Mesenchymal stem cell (in vitro differentiated cells and primary cell): ENCODE measurements around the gene AFG1L.

Source experiments
- DNase-seq: peaks from one replicate; pipeline ENCODE4 v3.0.0-alpha.2; 2013
- H2AFZ ChIP-seq: one replicate; pipeline ENCODE4 v1.6.1; 2013; ENCODE audit warnings: low read depth, mild to moderate bottlenecking, control low read depth, inconsistent platforms, low read length, moderate library complexity
- H2AK5ac ChIP-seq: 2 replicates; pipeline ENCODE4 v1.6.1; 2013; ENCODE audit warnings: low read length, moderate library complexity, mild to moderate bottlenecking, inconsistent platforms; ENCODE audit not compliant: severe bottlenecking
- H2BK120ac ChIP-seq: one replicate; pipeline ENCODE4 v1.6.1; 2013; ENCODE audit warnings: low read depth, mild to moderate bottlenecking, inconsistent platforms, low read length, moderate library complexity
- H2BK12ac ChIP-seq, 2 experiments: one replicate each; pipeline ENCODE4 v1.6.1; 2013; ENCODE audit warnings: inconsistent platforms in 2 of 2, low read length in 2 of 2, mild to moderate bottlenecking in 2 of 2, moderate library complexity in 2 of 2, control low read depth in 1 of 2
- H2BK15ac ChIP-seq: one replicate; pipeline ENCODE4 v1.6.1; 2013; ENCODE audit warnings: mild to moderate bottlenecking, low read depth, inconsistent platforms; ENCODE audit not compliant: poor library complexity, severe bottlenecking
- H2BK5ac ChIP-seq: 2 replicates; pipeline ENCODE4 v1.6.1; 2013; ENCODE audit warnings: low read depth, mild to moderate bottlenecking, low read length, control low read depth, inconsistent platforms; ENCODE audit not compliant: poor library complexity, severe bottlenecking
- H3K14ac ChIP-seq, 2 experiments: one replicate each; pipeline ENCODE4 v1.6.1; 2013; ENCODE audit warnings: inconsistent platforms in 2 of 2, low read length in 2 of 2, control low read depth in 1 of 2, mild to moderate bottlenecking in 1 of 2, moderate library complexity in 1 of 2
- H3K18ac ChIP-seq, 2 experiments: one replicate each; pipeline ENCODE4 v1.6.1; 2013; ENCODE audit warnings: inconsistent platforms in 2 of 2, low read length in 2 of 2, control low read depth in 1 of 2, low read depth in 1 of 2, mild to moderate bottlenecking in 1 of 2
- H3K23ac ChIP-seq, 2 experiments: one replicate each; pipeline ENCODE4 v1.6.1; 2013; ENCODE audit warnings: inconsistent platforms in 2 of 2, low read length in 2 of 2, mild to moderate bottlenecking in 2 of 2, moderate library complexity in 2 of 2, control low read depth in 1 of 2
- H3K27ac ChIP-seq: 2 replicates; pipeline ENCODE4 v1.5.1; 2013; ENCODE audit warnings: mild to moderate bottlenecking, moderate library complexity, low read length, control low read depth, inconsistent platforms; ENCODE audit not compliant: poor library complexity, severe bottlenecking
- H3K27me3 ChIP-seq, 2 experiments: 2 replicates each; pipeline versions ENCODE4 v1.6.1 to v1.7.0; 2013; ENCODE audit warnings: low read length in 2 of 2, mild to moderate bottlenecking in 2 of 2, moderate library complexity in 2 of 2, control low read depth in 1 of 2, inconsistent platforms in 1 of 2; ENCODE audit not compliant: control insufficient read depth in 1 of 2, insufficient read depth in 1 of 2
- H3K36me3 ChIP-seq, 2 experiments: 2 replicates each; pipeline versions ENCODE4 v1.6.1 to v1.7.0; 2013; ENCODE audit warnings: low read length in 2 of 2, control low read depth in 1 of 2, inconsistent platforms in 1 of 2, low read depth in 1 of 2, mild to moderate bottlenecking in 1 of 2; ENCODE audit not compliant: insufficient read depth in 2 of 2, control insufficient read depth in 1 of 2
- H3K4ac ChIP-seq, 2 experiments: one replicate each; pipeline ENCODE4 v1.6.1; 2013; ENCODE audit warnings: inconsistent platforms in 2 of 2, low read length in 2 of 2, mild to moderate bottlenecking in 2 of 2, moderate library complexity in 2 of 2, control low read depth in 1 of 2, low read depth in 1 of 2
- H3K4me1 ChIP-seq: 2 replicates; pipeline ENCODE4 v1.6.1; 2013; ENCODE audit warnings: low read depth, low read length, control low read depth; ENCODE audit not compliant: control insufficient read depth, insufficient read depth
- H3K4me2 ChIP-seq: 2 replicates; pipeline ENCODE4 v1.6.1; 2013; ENCODE audit warnings: low read length, mild to moderate bottlenecking, inconsistent platforms; ENCODE audit not compliant: poor library complexity, severe bottlenecking
- H3K4me3 ChIP-seq, 2 experiments: 2 replicates each; pipeline versions ENCODE4 v1.5.1 to v1.7.0; 2013; ENCODE audit warnings: low read length in 2 of 2, mild to moderate bottlenecking in 2 of 2, control low read depth in 1 of 2, low read depth in 1 of 2; ENCODE audit not compliant: insufficient read depth in 1 of 2
- H3K79me1 ChIP-seq: replicated peaks from 2 replicates; pipeline ENCODE4 v1.6.1; 2013; ENCODE audit warnings: mild to moderate bottlenecking, control low read depth, low read length, inconsistent platforms; ENCODE audit not compliant: poor library complexity, severe bottlenecking
- H3K9ac ChIP-seq: 2 replicates; pipeline ENCODE4 v1.7.0; 2013; ENCODE audit warnings: mild to moderate bottlenecking, low read length, moderate library complexity
- H3K9me3 ChIP-seq: 2 replicates; pipeline ENCODE4 v1.7.0; 2013; ENCODE audit warnings: mild to moderate bottlenecking, low read length; ENCODE audit not compliant: control insufficient read depth
- H4K8ac ChIP-seq: one replicate; pipeline ENCODE4 v1.6.1; 2013; ENCODE audit warnings: inconsistent platforms, mild to moderate bottlenecking, low read length, moderate library complexity
- H4K91ac ChIP-seq: one replicate; pipeline ENCODE4 v1.6.1; 2013; ENCODE audit warnings: mild to moderate bottlenecking, low read length, inconsistent platforms
- WGBS: methylation state at CpG from one replicate; pipeline ENCODE4 v1.1.7; 2013; ENCODE audit warnings: mixed read lengths; 5-methylcytosine and 5-hydroxymethylcytosine counted together

Gene AFG1L

GRCh38 chr6:108432792-108433191 is 137.9 kb downstream of the AFG1L start:
- no peak for DNase-seq
- no peak overlapping the region for H3K27ac ChIP-seq
- H2BK12ac ChIP-seq: no peak overlapping the region
- no peaks in the 10 kb centered on the region for H3K79me1 ChIP-seq
- no peak overlapping the region for H4K91ac ChIP-seq
- no peaks in the 10 kb centered on the region for H3K36me3 ChIP-seq
- H2AFZ ChIP-seq: no peak overlapping the region
- H3K4me2 ChIP-seq: no peak overlapping the region
- no peak overlapping the region for H3K4me3 ChIP-seq
- H2BK120ac ChIP-seq: no peak overlapping the region
- no peak overlapping the region for H3K23ac ChIP-seq
- no peak overlapping the region for H2AK5ac ChIP-seq
- no peak overlapping the region for H3K9ac ChIP-seq
- no peak overlapping the region for H2BK15ac ChIP-seq
- no peaks in the 10 kb centered on the region for H3K27me3 ChIP-seq
- WGBS: 92% methylated on average over 3 of the region's 3 CpGs
- no peak overlapping the region for H3K4ac ChIP-seq
- H3K9me3 ChIP-seq: no peaks in the 10 kb centered on the region
- no peaks in the 10 kb centered on the region for H3K4me1 ChIP-seq
- no peak overlapping the region for H4K8ac ChIP-seq
- no peak overlapping the region for H3K18ac ChIP-seq
- no peak overlapping the region for H3K14ac ChIP-seq
- no peak overlapping the region for H2BK5ac ChIP-seq

GRCh38 chr6:108434222-108434621 is 139.4 kb downstream of the AFG1L start:
- Histone ChIP-seq H3K36me3 (no peaks in the 10 kb centered on the region), H3K4me2 (no peak overlapping the region), H3K9ac (no peak overlapping the region), H3K4me3 (no peak overlapping the region), H2BK12ac (no peak overlapping the region), H3K14ac (no peak overlapping the region), H2BK5ac (no peak overlapping the region), H4K91ac (no peak overlapping the region), H2AFZ (no peak overlapping the region), H3K27ac (no peak overlapping the region), H2BK120ac (no peak overlapping the region), H3K4me1 (no peaks in the 10 kb centered on the region), H3K27me3 (no peaks in the 10 kb centered on the region), H3K4ac (no peak overlapping the region), H3K18ac (no peak overlapping the region), H4K8ac (no peak overlapping the region), H2BK15ac (no peak overlapping the region), H3K79me1 (no peaks in the 10 kb centered on the region), H3K9me3 (no peaks in the 10 kb centered on the region), H2AK5ac (no peak overlapping the region), H3K23ac (no peak overlapping the region)
- no peak for DNase-seq
- WGBS: 89% methylated on average over 1 of the region's 1 CpG

GRCh38 chr6:108435391-108435790 is 140.5 kb downstream of the AFG1L start:
- H3K4ac ChIP-seq: no peak overlapping the region
- no peak overlapping the region for H2BK5ac ChIP-seq
- no peaks in the 10 kb centered on the region for H3K79me1 ChIP-seq
- no peaks in the 10 kb centered on the region for H3K27me3 ChIP-seq
- H3K27ac ChIP-seq: no peak overlapping the region
- no peak overlapping the region for H3K4me3 ChIP-seq
- no peak overlapping the region for H4K8ac ChIP-seq
- no peak for DNase-seq
- 87% methylated on average over 4 of the region's 5 CpGs for WGBS
- no peaks in the 10 kb centered on the region for H3K9me3 ChIP-seq
- no peak overlapping the region for H3K23ac ChIP-seq
- H2BK120ac ChIP-seq: no peak overlapping the region
- no peaks in the 10 kb centered on the region for H3K36me3 ChIP-seq
- H4K91ac ChIP-seq: no peak overlapping the region
- H3K9ac ChIP-seq: no peak overlapping the region
- H3K4me1 ChIP-seq: no peaks in the 10 kb centered on the region
- H2BK15ac ChIP-seq: no peak overlapping the region
- H2AFZ ChIP-seq: no peak overlapping the region
- H2BK12ac ChIP-seq: no peak overlapping the region
- H3K14ac ChIP-seq: no peak overlapping the region
- no peak overlapping the region for H2AK5ac ChIP-seq
- no peak overlapping the region for H3K18ac ChIP-seq
- no peak overlapping the region for H3K4me2 ChIP-seq

GRCh38 chr6:108436771-108437170 is 141.9 kb downstream of the AFG1L start:
- no peak overlapping the region for H3K23ac ChIP-seq
- H2AK5ac ChIP-seq: no peak overlapping the region
- H2BK5ac ChIP-seq: no peak overlapping the region
- no peaks in the 10 kb centered on the region for H3K4me1 ChIP-seq
- no peak overlapping the region for H3K4ac ChIP-seq
- H3K9ac ChIP-seq: no peak overlapping the region
- no peaks in the 10 kb centered on the region for H3K79me1 ChIP-seq
- no peak overlapping the region for H3K27ac ChIP-seq
- H2BK12ac ChIP-seq: no peak overlapping the region
- H4K91ac ChIP-seq: no peak overlapping the region
- no peak overlapping the region for H3K14ac ChIP-seq
- no peak overlapping the region for H3K4me2 ChIP-seq
- DNase-seq: no peak
- H3K4me3 ChIP-seq: no peak overlapping the region
- WGBS: 99% methylated on average over 2 of the region's 2 CpGs
- no peak overlapping the region for H3K18ac ChIP-seq
- H3K36me3 ChIP-seq: no peaks in the 10 kb centered on the region
- no peaks in the 10 kb centered on the region for H3K27me3 ChIP-seq
- no peak overlapping the region for H2BK15ac ChIP-seq
- H4K8ac ChIP-seq: no peak overlapping the region
- H3K9me3 ChIP-seq: no peaks in the 10 kb centered on the region
- H2BK120ac ChIP-seq: no peak overlapping the region
- no peak overlapping the region for H2AFZ ChIP-seq
